ENCODE data around the gene TEX11. TPM values are rescaled to one million over a fixed set of nuclear protein-coding genes. Genes with fewer than 3 reads are reported as not detected.
A peak's percentile ranks its signal among the peaks of the same experiment; 100 is the strongest.
"Not testable (repeated sequence)": the region's sequence is repeated elsewhere in the genome, so short reads cannot be mapped to it uniquely, and the experiment has no call there.

TEX11 gene
- polyA plus RNA-seq (2012; ENCODE audit: insufficient read depth, insufficient read length), result not detected

GRCh38 chrX:70908541-70908940 lies at the start of gene TEX11:
TSS of gene TEX11 (minus strand) at chrX:70908711. CDS start at chrX:70907789, 922 bp downstream.
- H3K4me3 ChIP-seq (ENCODE audit: low read length), result no peak within 1 kb of the TSS
- DNase-seq (ENCODE audit: low read depth, low spot score), result no peak

GRCh38 chrX:70954871-70955270 lies 46.4 kb upstream of the TEX11 start:
- no peak overlapping the region for H3K4me3 ChIP-seq (ENCODE audit: low read length)
- no peak for DNase-seq (ENCODE audit: low read depth, low spot score)

GRCh38 chrX:70924294-70924911 lies 15.9 kb upstream of the TEX11 start:
- peak; percentile 1 for DNase-seq (ENCODE audit: low read depth, low spot score)

GRCh38 chrX:70922774-70923473 lies 14.4 kb upstream of the TEX11 start:
- no peak overlapping the region for H3K4me3 ChIP-seq (ENCODE audit: low read length)

More at GRCh38 chrX:70924294-70924911, 15.9 kb upstream of the TEX11 start:
- H3K4me3 ChIP-seq (ENCODE audit: low read length), result no peak overlapping the region

GRCh38 chrX:70921709-70922352 lies 13.3 kb upstream of the TEX11 start:
- no peak overlapping the region for H3K4me3 ChIP-seq (ENCODE audit: low read length)
- DNase-seq (ENCODE audit: low read depth, low spot score), result no peak

More at GRCh38 chrX:70922774-70923473, 14.4 kb upstream of the TEX11 start:
- no peak for DNase-seq (ENCODE audit: low read depth, low spot score)

- no peak overlapping the region for H3K4me3 ChIP-seq (ENCODE audit: low read length)
- no peak for DNase-seq (ENCODE audit: low read depth, low spot score)
Measured at GRCh38 chrX:70916754-70917153, 8.2 kb upstream of the TEX11 start.

- DNase-seq (ENCODE audit: low read depth, low spot score), result no peak
- no peak overlapping the region for H3K4me3 ChIP-seq (ENCODE audit: low read length)
Measured at GRCh38 chrX:70907900-70908299, 611 bp downstream of the TEX11 start.

GRCh38 chrX:70901465-70901864 lies 7.0 kb downstream of the TEX11 start:
- H3K4me3 ChIP-seq (ENCODE audit: low read length), result no peak overlapping the region
- DNase-seq (ENCODE audit: low read depth, low spot score), result no peak

- not testable (repeated sequence) for H3K4me3 ChIP-seq (ENCODE audit: low read length)
- DNase-seq (ENCODE audit: low read depth, low spot score), result peak; percentile 7
Measured at GRCh38 chrX:70890441-70890840, 18.1 kb downstream of the TEX11 start.

GRCh38 chrX:70878902-70879301 lies 29.6 kb downstream of the TEX11 start:
- DNase-seq (ENCODE audit: low read depth, low spot score), result peak; percentile 43
- H3K4me3 ChIP-seq (ENCODE audit: low read length), result no peak overlapping the region

GRCh38 chrX:70852294-70852693 lies 56.2 kb downstream of the TEX11 start:
- DNase-seq (ENCODE audit: low read depth, low spot score), result no peak
- no peak overlapping the region for H3K4me3 ChIP-seq (ENCODE audit: low read length)

- DNase-seq (ENCODE audit: low read depth, low spot score); H3K4me3 ChIP-seq (ENCODE audit: low read length): not testable (repeated sequence)
Measured at GRCh38 chrX:70844081-70844480, 64.4 kb downstream of the TEX11 start.

GRCh38 chrX:70843620-70844019 lies 64.9 kb downstream of the TEX11 start:
- H3K4me3 ChIP-seq (ENCODE audit: low read length); DNase-seq (ENCODE audit: low read depth, low spot score): not testable (repeated sequence)

- DNase-seq (ENCODE audit: low read depth, low spot score), result no peak
- H3K4me3 ChIP-seq (ENCODE audit: low read length), result no peak overlapping the region
Measured at GRCh38 chrX:70834589-70834988, 73.9 kb downstream of the TEX11 start.

GRCh38 chrX:70826715-70827114 lies 81.8 kb downstream of the TEX11 start:
- no peak overlapping the region for H3K4me3 ChIP-seq (ENCODE audit: low read length)
- no peak for DNase-seq (ENCODE audit: low read depth, low spot score)

GRCh38 chrX:70825366-70825765 lies 83.1 kb downstream of the TEX11 start:
- no peak for DNase-seq (ENCODE audit: low read depth, low spot score)
- H3K4me3 ChIP-seq (ENCODE audit: low read length), result no peak overlapping the region

GRCh38 chrX:70808942-70809940 lies 99.3 kb downstream of the TEX11 start:
- DNase-seq (ENCODE audit: low read depth, low spot score), result no peak
- no peak overlapping the region for H3K4me3 ChIP-seq (ENCODE audit: low read length)

- no peak for DNase-seq (ENCODE audit: low read depth, low spot score)
- H3K4me3 ChIP-seq (ENCODE audit: low read length), result no peak overlapping the region
Measured at GRCh38 chrX:70806081-70806480, 102.4 kb downstream of the TEX11 start.

GRCh38 chrX:70796742-70797141 lies 111.8 kb downstream of the TEX11 start:
- not testable (repeated sequence) for H3K4me3 ChIP-seq (ENCODE audit: low read length)
- DNase-seq (ENCODE audit: low read depth, low spot score), result peak; percentile 0

Measured in Jurkat, Clone E6-1 (cell line).